MCF 10A (cell line): ENCODE measurements around the gene ELANE. TPM values are rescaled to one million over a fixed set of nuclear protein-coding genes. Genes with fewer than 3 reads are reported as not detected.
A peak's percentile ranks its signal among the peaks of the same experiment; 100 is the strongest.

Experiments used
- BruUV-seq: library from RNA; stranded (reverse); fragments of 400-500 nt; replicated peaks from 2 replicates; lab custom pipeline; 2021; lab: Mats Ljungman, UMichigan
- CTCF ChIA-PET: fragments of 300-600 bp; sonication (Branson Sonifier 250); formaldehyde crosslinking; extraction: SDS; loops from one replicate; lab custom pipeline; 2021; ENCODE audit warnings: antibody characterized with exemption, inconsistent platforms; lab: Yijun Ruan, JAX
- POLR2A ChIA-PET: fragments of 300-600, 350-650 bp; sonication (Branson Sonifier 250); formaldehyde crosslinking; extraction: SDS; loops from one replicate; lab custom pipeline; 2020; ENCODE audit warnings: antibody characterized with exemption, inconsistent platforms; lab: Yijun Ruan, JAX
- DNase-seq: peaks from one replicate; pipeline ENCODE4 v3.0.0-alpha.2; 2018; ENCODE audit not compliant: unreplicated experiment
- H3K27ac Mint-ChIP-seq: one replicate; pipeline ENCODE4 v1.8.0; 2022; ENCODE audit warnings: mild to moderate bottlenecking, low read depth, mixed read lengths; ENCODE audit not compliant: unreplicated experiment
- H3K27me3 Mint-ChIP-seq: one replicate; pipeline ENCODE4 v1.8.0; 2022; ENCODE audit warnings: mixed read lengths; ENCODE audit not compliant: insufficient read depth, unreplicated experiment
- H3K36me3 Mint-ChIP-seq: one replicate; pipeline ENCODE4 v1.8.0; 2022; ENCODE audit warnings: mild to moderate bottlenecking, moderate library complexity, mixed read lengths; ENCODE audit not compliant: insufficient read depth, unreplicated experiment
- H3K4me1 Mint-ChIP-seq: one replicate; pipeline ENCODE4 v1.8.0; 2022; ENCODE audit warnings: mixed read lengths; ENCODE audit not compliant: insufficient read depth, unreplicated experiment
- H3K4me3 Mint-ChIP-seq: one replicate; pipeline ENCODE4 v1.8.0; 2022; ENCODE audit warnings: mild to moderate bottlenecking, moderate library complexity, mixed read lengths; ENCODE audit not compliant: unreplicated experiment
- H3K9me3 Mint-ChIP-seq: one replicate; pipeline ENCODE4 v1.8.0; 2022; ENCODE audit warnings: mixed read lengths; ENCODE audit not compliant: unreplicated experiment
- intact Hi-C: fragments of 100-400 bp; cut with micrococcal nuclease; formaldehyde crosslinking; loops from 2 replicates; pipeline ENCODE4 v1.14.1; 2022
- total RNA-seq: library from RNA; stranded (reverse); gene quantifications from 2 replicates; pipeline ENCODE4 v1.2.3, GENCODE V29; 2022
- TF ChIP-seq, protein P1 (sequence below): fragments of 200-600 bp; IDR thresholded peaks from one replicate; pipeline ENCODE4 v1.8.0; 2022; ENCODE audit warnings: antibody characterized with exemption, mild to moderate bottlenecking; ENCODE audit not compliant: unreplicated experiment

Gene ELANE
- total RNA-seq, 1 experiment from 2014 or later = not detected

DNA sequence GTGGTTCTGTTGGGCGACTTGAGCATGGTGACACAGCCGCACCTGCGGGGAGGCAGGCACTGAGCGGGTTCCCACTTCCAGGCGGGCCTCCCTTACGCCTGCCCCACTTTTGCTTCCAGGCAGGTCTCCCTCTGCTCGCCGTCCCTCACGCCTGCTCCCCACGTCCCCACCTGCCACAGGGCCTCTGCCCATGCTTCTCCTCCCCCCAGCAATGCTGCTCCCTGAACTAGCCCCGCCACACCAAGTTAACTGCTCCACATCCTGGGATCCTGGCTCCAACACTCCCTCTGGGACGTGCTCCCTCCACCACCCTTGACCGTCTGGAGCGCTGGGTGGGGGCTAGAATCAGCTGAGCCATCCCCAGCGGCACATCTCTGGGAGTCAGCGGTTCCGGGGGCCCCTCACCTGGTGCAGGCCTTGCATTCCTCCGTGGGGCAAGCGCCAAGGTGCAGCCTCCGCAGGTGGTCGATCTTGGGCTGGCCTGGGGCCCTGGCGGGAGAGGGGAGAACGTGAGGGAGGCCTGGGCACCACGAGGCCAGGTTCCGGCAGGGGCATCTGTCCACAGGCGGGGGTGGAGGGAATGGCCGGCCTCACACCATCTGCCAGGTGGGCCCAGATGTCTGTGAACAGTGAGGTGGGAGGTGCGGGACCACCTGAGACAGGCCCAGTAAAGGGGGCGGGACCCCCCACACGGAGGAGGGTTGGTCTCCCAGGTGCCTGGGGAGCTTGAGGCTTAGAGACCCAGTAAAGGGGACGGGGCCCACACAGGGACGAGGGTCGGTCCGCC, 16.5 kb downstream of the ELANE start:
- Mint-ChIP-seq H3K4me3 (no peak overlapping the region), H3K4me1 (peaks cover 24% of the 10 kb centered on the region), H3K36me3 (peaks cover 26% of the 10 kb centered on the region), H3K27ac (no peak overlapping the region), H3K9me3 (no peaks in the 10 kb centered on the region), H3K27me3 (no peaks in the 10 kb centered on the region)
- BruUV-seq = no TSS peak
- ChIA-PET POLR2A (no interaction called here), CTCF (no interaction called here)
- DNase-seq = no peak
- intact Hi-C loops = no loop called here
- TF ChIP-seq, protein P1, sequence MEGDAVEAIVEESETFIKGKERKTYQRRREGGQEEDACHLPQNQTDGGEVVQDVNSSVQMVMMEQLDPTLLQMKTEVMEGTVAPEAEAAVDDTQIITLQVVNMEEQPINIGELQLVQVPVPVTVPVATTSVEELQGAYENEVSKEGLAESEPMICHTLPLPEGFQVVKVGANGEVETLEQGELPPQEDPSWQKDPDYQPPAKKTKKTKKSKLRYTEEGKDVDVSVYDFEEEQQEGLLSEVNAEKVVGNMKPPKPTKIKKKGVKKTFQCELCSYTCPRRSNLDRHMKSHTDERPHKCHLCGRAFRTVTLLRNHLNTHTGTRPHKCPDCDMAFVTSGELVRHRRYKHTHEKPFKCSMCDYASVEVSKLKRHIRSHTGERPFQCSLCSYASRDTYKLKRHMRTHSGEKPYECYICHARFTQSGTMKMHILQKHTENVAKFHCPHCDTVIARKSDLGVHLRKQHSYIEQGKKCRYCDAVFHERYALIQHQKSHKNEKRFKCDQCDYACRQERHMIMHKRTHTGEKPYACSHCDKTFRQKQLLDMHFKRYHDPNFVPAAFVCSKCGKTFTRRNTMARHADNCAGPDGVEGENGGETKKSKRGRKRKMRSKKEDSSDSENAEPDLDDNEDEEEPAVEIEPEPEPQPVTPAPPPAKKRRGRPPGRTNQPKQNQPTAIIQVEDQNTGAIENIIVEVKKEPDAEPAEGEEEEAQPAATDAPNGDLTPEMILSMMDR = no peak

DNA sequence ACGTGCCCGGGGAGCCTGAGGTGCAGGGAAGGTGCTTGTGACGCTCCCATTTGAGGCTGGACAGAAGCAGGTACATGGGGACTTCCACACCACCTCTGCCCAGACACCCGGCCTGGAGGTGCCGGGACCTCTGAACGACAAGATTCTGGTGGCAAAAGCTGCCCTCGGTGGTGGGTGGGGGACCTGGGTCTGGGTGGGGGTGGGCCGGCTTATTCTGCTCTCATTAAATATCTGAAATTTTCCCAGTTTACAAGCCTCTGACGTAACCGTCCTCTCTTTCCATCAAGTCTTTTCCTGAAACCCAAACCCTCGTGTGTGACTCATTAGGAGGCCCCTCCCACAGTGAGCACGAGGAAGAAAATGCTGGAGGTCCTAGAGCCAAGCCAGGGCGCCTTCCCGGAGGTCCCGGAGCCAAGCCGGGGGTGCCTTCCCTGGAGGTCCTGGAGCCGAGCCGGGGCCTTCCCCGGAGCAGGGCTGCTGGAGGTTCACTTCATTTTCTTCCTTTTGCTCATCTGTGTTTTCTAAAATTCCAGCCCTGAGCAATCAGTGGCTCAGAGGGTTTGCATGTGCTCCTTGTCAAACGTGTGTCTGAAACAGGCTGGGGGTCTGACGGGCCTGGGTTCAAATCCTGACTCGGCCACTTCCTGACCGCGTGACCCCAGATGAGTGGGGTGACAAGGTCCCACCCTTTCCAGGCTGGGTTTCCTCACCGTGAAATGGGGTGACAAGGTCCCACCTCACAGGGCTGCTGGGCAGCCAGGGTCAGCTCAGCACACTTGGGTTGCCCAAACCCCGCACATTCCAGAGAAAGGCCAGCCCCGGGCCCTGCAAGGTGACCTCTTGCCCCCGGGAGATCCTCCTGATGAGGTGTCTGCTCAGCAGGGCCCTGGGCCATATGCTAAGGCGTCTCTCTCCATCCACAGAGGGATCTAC, 17.4 kb downstream of the ELANE start:
- Mint-ChIP-seq H3K36me3 (peaks cover 29% of the 10 kb centered on the region), H3K4me3 (no peak overlapping the region), H3K27ac (no peak overlapping the region)

DNA sequence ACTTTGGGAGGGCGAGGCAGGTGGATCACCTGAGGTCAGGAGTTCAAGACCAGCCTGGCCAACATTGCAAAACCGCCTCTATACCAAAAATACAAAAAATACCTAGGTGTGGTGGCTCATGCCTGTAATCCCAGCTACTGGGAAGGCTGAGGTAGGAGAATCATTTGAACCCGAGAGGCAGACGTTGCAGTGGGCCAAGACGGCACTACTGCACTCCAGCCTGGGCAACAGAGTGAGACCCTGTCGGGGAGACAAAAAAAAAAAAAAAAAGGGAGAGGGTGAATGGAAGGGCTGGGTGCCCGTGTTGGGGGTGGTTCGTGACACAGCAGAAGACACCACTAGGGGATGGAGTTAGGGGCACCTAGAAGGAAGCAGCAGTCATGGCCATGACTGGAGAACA, 18.2 kb downstream of the ELANE start:
- no peak for DNase-seq
- ChIA-PET CTCF (interaction anchor here (1.0 kb wide), 1 partner anchor 14 kb away, joined by 3 read pairs; no protein-coding TSS in a partner anchor), POLR2A (no interaction called here)
- peaks cover 36% of the 10 kb centered on the region for H3K36me3 Mint-ChIP-seq
- TF ChIP-seq, protein P1 = no peak
- H3K9me3 Mint-ChIP-seq = no peaks in the 10 kb centered on the region
- H3K27ac Mint-ChIP-seq = no peak overlapping the region
- no peaks in the 10 kb centered on the region for H3K27me3 Mint-ChIP-seq
- intact Hi-C loops = loop anchor here (5.0 kb wide), 1 partner anchor 42 kb away; the partner anchor contains the start of gene R3HDM4
- BruUV-seq = no TSS peak
- peak overlapping the region; percentile 21 for H3K4me3 Mint-ChIP-seq
- H3K4me1 Mint-ChIP-seq = peaks cover 24% of the 10 kb centered on the region

More for the DNA sequence above, 17.4 kb downstream of the ELANE start:
- TF ChIP-seq, protein P1 = no peak
- POLR2A ChIA-PET = no interaction called here
- CTCF ChIA-PET = interaction anchor here (0.6 to 1.0 kb wide), 2 partner anchors 13 to 129 kb away, joined by 3 read pairs; no protein-coding TSS in a partner anchor
- Mint-ChIP-seq H3K4me1 (peaks cover 24% of the 10 kb centered on the region), H3K9me3 (no peaks in the 10 kb centered on the region), H3K27me3 (no peaks in the 10 kb centered on the region)
- BruUV-seq = no TSS peak
- DNase-seq = peak; percentile 92
- intact Hi-C loops = loop anchor here (5.0 kb wide), 1 partner anchor 43 kb away; the partner anchor contains the start of gene R3HDM4
